Omental fat pad (tissue), 4 donors: Measurements from ENCODE around the gene LIF. TPM values are rescaled to one million over a fixed set of nuclear protein-coding genes. Genes with fewer than 3 reads are reported as not detected.

Experiments used
- ATAC-seq: fragments of 150-250 bp; one replicate; pipeline ENCODE4 v1.9.1; 2016; ENCODE audit warnings: mild to moderate bottlenecking, moderate library complexity; ENCODE audit not compliant: low FRiP score
- DNase-seq: peaks from one replicate; pipeline ENCODE4 v3.0.0-alpha.2; 2019; ENCODE audit warnings: low spot score
- total RNA-seq, 4 donors: library from RNA; depleted of rRNA; stranded (reverse); fragments of >200 nt; gene quantifications; one replicate each; pipeline ENCODE4 v1.1.0, GENCODE V29; 2016
- TF ChIP-seq, protein P1 (sequence below), 3 donors: fragments of 450-650 bp; IDR thresholded peaks; one replicate each; pipeline ENCODE4 v1.5.1; 2016 to 2017; ENCODE audit warnings: antibody characterized with exemption in 3 of 3, mild to moderate bottlenecking in 3 of 3, moderate library complexity in 2 of 3

The LIF gene
- total RNA-seq, 4 donors from 2014 or later = 1.3 to 74.7 (median 24.4) TPM

DNA sequence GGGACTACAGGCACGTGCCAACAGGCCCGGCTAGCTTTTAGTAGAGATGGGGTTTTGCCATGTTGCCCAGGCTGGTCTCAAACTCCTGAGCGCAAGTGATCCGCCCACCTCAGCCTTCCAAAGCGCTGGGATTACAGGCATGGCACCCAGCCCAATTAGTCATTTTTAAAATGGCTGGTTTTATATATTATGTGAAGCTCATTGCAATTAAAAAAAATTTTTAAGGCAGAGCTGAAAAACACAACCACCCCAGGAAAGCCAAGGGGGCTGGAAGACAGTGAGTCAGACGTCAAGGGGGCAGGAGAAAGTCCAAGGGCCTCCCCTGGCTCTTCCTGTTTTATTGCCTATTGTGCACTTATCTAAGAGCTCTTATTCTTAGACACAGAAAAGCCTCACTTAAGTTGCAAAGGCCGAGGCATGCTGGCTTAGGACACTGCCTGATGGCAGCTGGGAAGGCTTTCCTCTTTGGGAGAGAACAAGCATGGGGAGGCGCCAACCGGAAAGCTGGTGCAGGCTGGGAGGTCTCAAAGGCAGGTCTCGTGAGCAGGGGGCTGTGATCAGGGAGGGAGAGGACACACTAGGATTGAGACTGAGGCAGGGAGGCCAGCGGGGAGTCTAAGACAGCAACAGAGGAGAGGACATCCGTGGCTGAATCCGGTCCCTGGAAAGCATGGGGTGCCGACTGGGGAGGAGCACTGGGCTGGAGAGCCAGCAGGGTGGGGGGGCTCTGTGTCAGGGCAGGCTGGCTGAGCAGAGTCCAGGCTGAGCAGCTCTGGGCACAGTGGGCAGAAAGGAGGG, 31.2 kb upstream of the LIF start:
- TF ChIP-seq, protein P1, sequence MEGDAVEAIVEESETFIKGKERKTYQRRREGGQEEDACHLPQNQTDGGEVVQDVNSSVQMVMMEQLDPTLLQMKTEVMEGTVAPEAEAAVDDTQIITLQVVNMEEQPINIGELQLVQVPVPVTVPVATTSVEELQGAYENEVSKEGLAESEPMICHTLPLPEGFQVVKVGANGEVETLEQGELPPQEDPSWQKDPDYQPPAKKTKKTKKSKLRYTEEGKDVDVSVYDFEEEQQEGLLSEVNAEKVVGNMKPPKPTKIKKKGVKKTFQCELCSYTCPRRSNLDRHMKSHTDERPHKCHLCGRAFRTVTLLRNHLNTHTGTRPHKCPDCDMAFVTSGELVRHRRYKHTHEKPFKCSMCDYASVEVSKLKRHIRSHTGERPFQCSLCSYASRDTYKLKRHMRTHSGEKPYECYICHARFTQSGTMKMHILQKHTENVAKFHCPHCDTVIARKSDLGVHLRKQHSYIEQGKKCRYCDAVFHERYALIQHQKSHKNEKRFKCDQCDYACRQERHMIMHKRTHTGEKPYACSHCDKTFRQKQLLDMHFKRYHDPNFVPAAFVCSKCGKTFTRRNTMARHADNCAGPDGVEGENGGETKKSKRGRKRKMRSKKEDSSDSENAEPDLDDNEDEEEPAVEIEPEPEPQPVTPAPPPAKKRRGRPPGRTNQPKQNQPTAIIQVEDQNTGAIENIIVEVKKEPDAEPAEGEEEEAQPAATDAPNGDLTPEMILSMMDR (IDR thresholded peaks at IDR 0.05) = no peak
- DNase-seq (no peak), ATAC-seq (peak; percentile 5)

DNA sequence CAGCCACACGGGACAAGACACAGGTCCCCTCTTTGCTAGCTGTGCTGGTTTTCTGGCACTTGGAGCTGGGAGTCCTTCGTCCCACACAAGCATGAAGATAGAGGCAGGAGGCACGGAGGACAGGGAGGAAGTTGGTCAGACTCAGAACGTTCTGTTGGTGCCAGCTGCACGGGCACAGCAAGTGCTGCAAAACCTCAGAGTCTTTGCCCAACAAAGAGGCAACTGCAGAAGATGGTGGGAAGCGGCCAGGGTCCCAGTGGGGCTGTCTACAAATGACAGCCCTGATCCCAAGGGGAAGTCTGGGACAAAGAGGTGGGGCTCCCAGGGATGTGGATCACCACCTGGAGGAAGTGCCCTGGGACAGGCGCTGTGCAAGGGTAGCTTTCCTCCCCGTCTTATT, 29.5 kb upstream of the LIF start:
- no peak for DNase-seq
- TF ChIP-seq, protein P1 (IDR thresholded peaks at IDR 0.05) = no peak
- no peak for ATAC-seq

DNA sequence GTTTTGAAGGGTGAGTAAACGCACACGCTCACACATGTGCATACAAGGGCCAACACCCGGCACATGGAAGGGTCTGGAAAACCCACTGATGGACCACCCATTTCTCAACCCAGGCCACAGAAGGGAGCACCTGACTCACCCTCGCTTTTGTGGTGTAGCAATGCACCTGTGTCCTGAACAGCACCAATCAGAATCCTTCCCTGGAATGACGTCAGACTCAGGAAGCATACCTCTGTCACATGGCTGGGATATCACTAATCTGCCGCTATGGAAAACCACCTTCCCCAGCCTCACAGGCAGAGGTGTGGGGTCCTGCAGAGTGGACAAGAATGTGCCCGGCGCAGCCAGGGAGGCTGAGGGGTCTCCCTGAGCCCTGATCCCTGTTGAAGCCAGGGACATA, 29.1 kb upstream of the LIF start:
- TF ChIP-seq, protein P1 (IDR thresholded peaks at IDR 0.05) = no peak
- no peak for DNase-seq
- no peak for ATAC-seq

DNA sequence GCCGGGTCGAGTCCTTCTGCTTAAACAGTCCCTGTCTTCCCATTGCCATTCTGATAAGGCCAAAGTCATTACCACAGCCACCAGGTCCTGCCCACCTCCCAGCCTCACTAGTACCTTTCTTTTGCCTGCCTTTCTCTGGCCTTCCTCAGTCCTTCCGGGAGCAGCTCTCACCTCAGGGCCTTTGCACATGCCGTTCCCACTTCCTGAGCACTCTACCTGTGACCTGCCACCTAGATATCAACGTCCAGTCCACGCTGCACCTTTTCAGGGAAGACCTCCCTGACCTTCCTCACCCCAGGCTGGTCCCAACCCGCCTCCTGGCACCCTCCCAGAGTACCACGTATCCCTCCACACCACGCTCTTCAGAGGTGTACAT, 27.9 kb upstream of the LIF start:
- ATAC-seq = no peak
- no peak for DNase-seq
- TF ChIP-seq, protein P1 (IDR thresholded peaks at IDR 0.05) = no peak

DNA sequence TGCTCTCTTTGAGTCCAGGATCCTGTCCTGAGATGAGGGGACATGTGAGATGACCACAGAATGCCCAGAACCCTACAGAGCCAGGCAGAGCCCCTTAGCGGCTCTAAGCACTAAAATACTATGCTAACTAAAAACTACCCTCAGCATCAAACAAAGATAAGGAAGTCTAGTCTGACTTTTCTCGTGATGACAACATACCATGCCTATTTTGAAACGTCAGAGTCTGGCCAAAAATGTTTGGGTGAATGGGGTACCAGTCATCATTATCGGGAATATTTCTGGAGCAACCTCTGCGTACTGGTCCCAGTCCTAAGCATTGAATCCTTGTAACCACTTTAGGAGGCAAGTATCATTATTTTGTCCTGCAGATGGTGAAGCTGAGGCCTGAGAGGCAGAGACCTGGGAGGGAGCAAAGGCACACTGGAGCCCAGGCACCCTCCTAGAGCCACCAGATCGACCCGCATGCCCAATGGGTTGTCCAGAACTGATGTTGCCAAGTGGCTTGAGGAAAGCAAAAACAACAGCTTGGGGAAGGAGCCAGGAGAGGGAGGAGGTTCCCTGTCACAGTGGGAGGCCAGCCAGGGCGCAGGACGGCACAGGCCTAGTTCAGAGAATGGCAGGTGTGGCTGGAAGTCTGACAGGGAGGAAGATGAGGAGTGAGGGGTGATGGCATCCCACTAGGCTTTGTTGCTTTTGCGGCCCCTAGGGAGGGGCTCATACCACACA, 27.3 kb upstream of the LIF start:
- no peak for ATAC-seq
- TF ChIP-seq, protein P1 (IDR thresholded peaks at IDR 0.05) = no peak
- no peak for DNase-seq

DNA sequence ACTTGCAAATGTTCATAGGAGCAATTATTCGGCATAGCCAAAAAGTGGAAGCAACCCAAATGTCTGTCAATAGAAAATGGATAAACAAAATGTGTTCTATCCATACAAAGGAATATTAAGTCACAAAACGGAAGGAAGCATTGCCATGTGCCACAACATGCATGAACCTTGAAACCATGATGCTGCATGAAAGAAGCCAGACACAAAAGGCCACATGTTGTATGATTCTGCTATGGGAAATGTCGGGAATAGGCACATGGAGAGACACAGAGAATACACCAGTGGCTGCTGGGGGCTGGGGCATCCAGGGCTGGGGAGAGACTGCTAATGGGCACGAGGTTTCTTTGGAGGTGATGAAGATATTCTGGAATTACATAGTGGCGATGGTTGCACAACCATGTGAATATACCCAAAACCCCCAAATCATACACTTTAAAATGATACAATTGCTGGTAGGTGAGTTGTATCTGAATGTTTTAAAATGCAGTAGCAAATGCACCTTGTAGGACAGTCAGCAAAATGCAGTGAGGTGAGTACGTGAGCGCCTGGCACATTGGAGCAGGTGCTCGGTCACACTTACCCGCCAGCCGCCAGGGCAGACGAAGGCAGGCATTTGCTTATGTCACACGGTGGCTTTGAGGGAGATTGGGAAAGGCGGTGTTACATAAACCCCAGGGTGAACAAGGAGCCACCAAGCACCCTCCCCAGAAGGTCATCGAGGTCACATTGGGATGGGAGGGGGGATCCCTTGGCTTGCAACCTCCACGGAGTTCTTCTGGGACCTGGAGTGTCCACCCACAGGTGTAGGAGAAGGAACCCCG, 26.4 kb upstream of the LIF start:
- DNase-seq (no peak), ATAC-seq (no peak)
- TF ChIP-seq, protein P1 (IDR thresholded peaks at IDR 0.05) = no peak
